IPS-18c (cell line): Measurements from ENCODE around the gene CXCR5.

ENCODE experiments used
- H3K4me3 ChIP-seq: 2 replicates; pipeline ENCODE4 v1.7.0; 2013; ENCODE audit warnings: low read depth, mild to moderate bottlenecking, low read length, moderate library complexity; ENCODE audit not compliant: insufficient read depth
- H3K9me3 ChIP-seq: one replicate; pipeline ENCODE4 v1.6.1; 2013; ENCODE audit warnings: mild to moderate bottlenecking, low read length, moderate library complexity; ENCODE audit not compliant: control insufficient read depth, insufficient read depth

CXCR5 gene

GRCh38 chr11:118892514-118892913, 8.8 kb downstream of the CXCR5 start:
- no peaks in the 10 kb centered on the region for H3K9me3 ChIP-seq
- no peak overlapping the region for H3K4me3 ChIP-seq

- Histone ChIP-seq H3K9me3 (no peaks in the 10 kb centered on the region), H3K4me3 (no peak overlapping the region)
These were observed 9.3 kb downstream of the CXCR5 start for GRCh38 chr11:118892964-118893363.

GRCh38 chr11:118893662-118894061, 10.0 kb downstream of the CXCR5 start:
- H3K4me3 ChIP-seq, result no peak overlapping the region
- no peaks in the 10 kb centered on the region for H3K9me3 ChIP-seq

GRCh38 chr11:118894192-118894591, 10.5 kb downstream of the CXCR5 start:
- Histone ChIP-seq H3K4me3 (no peak overlapping the region), H3K9me3 (no peaks in the 10 kb centered on the region)

- no peak overlapping the region; the same call in 1 of the 2 replicates for H3K4me3 ChIP-seq
- H3K9me3 ChIP-seq, result no peaks in the 10 kb centered on the region
These were observed 11.7 kb downstream of the CXCR5 start for GRCh38 chr11:118895093-118896039.

GRCh38 chr11:118896472-118896913, 12.8 kb downstream of the CXCR5 start:
- Histone ChIP-seq H3K9me3 (no peaks in the 10 kb centered on the region), H3K4me3 (no peak overlapping the region)

GRCh38 chr11:118896921-118897591, 13.4 kb downstream of the CXCR5 start:
- Histone ChIP-seq H3K4me3 (no peak overlapping the region), H3K9me3 (no peaks in the 10 kb centered on the region)

- Histone ChIP-seq H3K9me3 (no peaks in the 10 kb centered on the region), H3K4me3 (no peak overlapping the region)
These were observed 14.1 kb downstream of the CXCR5 start for GRCh38 chr11:118897721-118898310.

GRCh38 chr11:118898400-118899295, 15.0 kb downstream of the CXCR5 start:
- Histone ChIP-seq H3K4me3 (no peak overlapping the region; the same call in 1 of the 2 replicates), H3K9me3 (no peaks in the 10 kb centered on the region)

- no peaks in the 10 kb centered on the region for H3K9me3 ChIP-seq
- H3K4me3 ChIP-seq, result no peak overlapping the region
These were observed 15.6 kb downstream of the CXCR5 start for GRCh38 chr11:118899296-118899688.

- Histone ChIP-seq H3K4me3 (no peak overlapping the region), H3K9me3 (no peaks in the 10 kb centered on the region)
These were observed 16.1 kb downstream of the CXCR5 start for GRCh38 chr11:118899706-118900360.

- no peak overlapping the region for H3K4me3 ChIP-seq
- H3K9me3 ChIP-seq, result no peaks in the 10 kb centered on the region
These were observed 17.1 kb downstream of the CXCR5 start for GRCh38 chr11:118900535-118901384.

- no peak overlapping the region for H3K4me3 ChIP-seq
- no peaks in the 10 kb centered on the region for H3K9me3 ChIP-seq
These were observed 18.0 kb downstream of the CXCR5 start for GRCh38 chr11:118901494-118902335.

GRCh38 chr11:118902336-118903203, 18.9 kb downstream of the CXCR5 start:
- no peak overlapping the region for H3K4me3 ChIP-seq
- H3K9me3 ChIP-seq, result no peaks in the 10 kb centered on the region
